Upper lobe of left lung (tissue), 4 donors: ENCODE data around the gene PCSK2.

ENCODE experiments used
- EP300 ChIP-seq, 4 donors: sonication (generic); formaldehyde crosslinking; IDR thresholded peaks; one replicate each; pipeline ENCODE4 v1.5.1; 2017; ENCODE audit warnings: antibody characterized with exemption in 4 of 4, control low read depth in 2 of 4
- POLR2A ChIP-seq, 4 donors: fragments of 450-650 bp; IDR thresholded peaks; one replicate each; pipeline ENCODE4 v1.5.1; 2016 to 2017; ENCODE audit warnings: antibody characterized with exemption in 4 of 4, mild to moderate bottlenecking in 2 of 4
- POLR2AphosphoS5 ChIP-seq, 2 donors: sonication (generic); formaldehyde crosslinking; IDR thresholded peaks; one replicate each; pipeline ENCODE4 v1.5.1; 2017; ENCODE audit warnings: antibody characterized with exemption in 2 of 2

DNA sequence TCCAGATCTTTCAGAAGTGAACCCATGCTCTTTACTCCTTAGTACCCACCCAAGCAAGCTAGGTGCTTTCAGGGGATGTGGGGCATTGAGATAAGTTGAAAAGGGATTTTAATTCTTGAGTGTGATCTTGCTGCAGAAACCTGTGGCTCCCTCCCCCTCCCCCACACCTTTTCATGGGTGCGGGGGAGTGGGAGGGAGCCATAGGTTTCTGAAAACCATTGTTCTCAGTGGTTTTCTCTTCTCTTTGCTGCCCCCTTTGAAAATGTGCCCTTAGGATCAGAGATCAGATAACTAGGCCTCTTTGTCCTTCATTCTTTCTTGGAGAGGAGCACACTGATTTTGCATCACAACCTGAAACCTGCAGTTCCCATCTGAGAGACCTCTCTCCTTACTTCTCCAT lies 2.4 kb downstream of the PCSK2 start:
- TF ChIP-seq EP300 (IDR thresholded peaks at IDR 0.05): no peak
- no peak for TF ChIP-seq POLR2A (IDR thresholded peaks at IDR 0.05)
- no peak for TF ChIP-seq POLR2AphosphoS5 (IDR thresholded peaks at IDR 0.05)
